Activated naive CD4-positive, alpha-beta T cell treated with anti-CD3 and anti-CD28 coated beads, Interleukin-2, amount 50 U/mL, for 72 hours (primary cell): ENCODE data around the gene GPRIN2. TPM values are rescaled to one million over a fixed set of nuclear protein-coding genes. Genes with fewer than 3 reads are reported as not detected.
"Not testable (repeated sequence)": the region's sequence is repeated elsewhere in the genome, so short reads cannot be mapped to it uniquely, and the experiment has no call there.

Experiments
- ATAC-seq, 2 donors: fragments of 150-1000 bp; cut with Tn5 transposase; 2 replicates each; pipeline ENCODE4 v1.10.0; 2021; ENCODE audit warnings: mild to moderate bottlenecking in 2 of 2, moderate library complexity in 2 of 2
- DNase-seq, 2 donors: peaks; one replicate each; pipeline ENCODE4 v3.0.0; 2021 to 2022; ENCODE audit warnings: low spot score in 2 of 2
- H3K27ac Mint-ChIP-seq, 2 donors: one replicate each; pipeline ENCODE4 v1.8.0; 2022; ENCODE audit warnings: mild to moderate bottlenecking in 2 of 2, mixed read lengths in 2 of 2
- H3K36me3 Mint-ChIP-seq, 2 donors: one replicate each; pipeline ENCODE4 v1.8.0; 2022; ENCODE audit warnings: mixed read lengths in 2 of 2
- H3K9me3 Mint-ChIP-seq, 2 donors: one replicate each; pipeline ENCODE4 v1.8.0; 2022; ENCODE audit warnings: mixed read lengths in 2 of 2
- total RNA-seq, 2 donors: library from RNA; stranded (reverse); gene quantifications; one replicate each; pipeline ENCODE4 v1.2.3, GENCODE V29; 2022

The GPRIN2 gene
- total RNA-seq, 2 donors from 2014 or later = not detected

GRCh38 chr10:46577624-46578473 is 21.4 kb upstream of the GPRIN2 start:
- not testable (repeated sequence) for ATAC-seq, H3K9me3 Mint-ChIP-seq, DNase-seq, H3K36me3 Mint-ChIP-seq, H3K27ac Mint-ChIP-seq

DNA sequence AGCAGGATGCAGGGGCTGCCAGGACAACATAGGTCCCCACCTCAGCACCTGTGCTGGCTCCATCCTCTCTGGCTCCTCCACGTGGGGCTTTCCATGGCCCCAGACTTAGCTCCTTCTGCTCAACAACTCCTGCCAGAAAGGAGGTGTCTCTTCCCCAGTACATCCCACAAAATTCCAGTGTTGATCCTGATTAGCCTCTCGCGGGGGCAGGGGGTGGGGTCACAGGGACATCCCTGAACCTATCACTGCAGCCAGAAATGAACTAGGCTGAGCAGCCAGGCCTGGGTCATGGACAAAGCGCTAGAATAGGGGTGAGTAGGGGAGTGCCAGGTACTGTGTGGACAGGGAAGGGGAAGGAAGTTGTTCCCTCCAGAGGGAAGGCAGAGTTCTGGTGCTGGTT is 17.4 kb upstream of the GPRIN2 start:
- not testable (repeated sequence) for H3K9me3 Mint-ChIP-seq, DNase-seq, ATAC-seq, H3K27ac Mint-ChIP-seq, H3K36me3 Mint-ChIP-seq

- ATAC-seq, DNase-seq, H3K9me3 Mint-ChIP-seq, H3K36me3 Mint-ChIP-seq, H3K27ac Mint-ChIP-seq: not testable (repeated sequence)
Observed at GRCh38 chr10:46573314-46573713, 16.9 kb upstream of the GPRIN2 start.

DNA sequence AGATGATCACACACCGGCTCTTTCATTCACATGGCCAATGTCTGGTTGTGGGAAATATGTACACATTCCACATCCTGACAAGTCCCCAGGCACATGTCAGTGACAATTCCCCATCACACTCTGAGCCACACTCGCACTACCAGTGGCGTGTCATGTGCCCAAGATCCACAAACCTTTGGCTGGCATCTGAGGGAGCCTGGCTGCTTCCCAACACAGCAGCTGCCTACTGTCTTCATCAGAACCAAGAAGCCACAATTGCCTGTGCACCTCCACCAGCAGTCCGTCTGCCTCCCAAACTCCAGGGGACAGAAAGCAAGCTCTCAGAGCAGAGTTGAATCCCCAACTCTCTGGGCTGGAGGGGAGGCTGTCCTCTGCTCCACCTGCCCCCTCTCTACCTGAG is 16.3 kb upstream of the GPRIN2 start:
- not testable (repeated sequence) for ATAC-seq, H3K36me3 Mint-ChIP-seq, H3K27ac Mint-ChIP-seq, H3K9me3 Mint-ChIP-seq, DNase-seq

DNA sequence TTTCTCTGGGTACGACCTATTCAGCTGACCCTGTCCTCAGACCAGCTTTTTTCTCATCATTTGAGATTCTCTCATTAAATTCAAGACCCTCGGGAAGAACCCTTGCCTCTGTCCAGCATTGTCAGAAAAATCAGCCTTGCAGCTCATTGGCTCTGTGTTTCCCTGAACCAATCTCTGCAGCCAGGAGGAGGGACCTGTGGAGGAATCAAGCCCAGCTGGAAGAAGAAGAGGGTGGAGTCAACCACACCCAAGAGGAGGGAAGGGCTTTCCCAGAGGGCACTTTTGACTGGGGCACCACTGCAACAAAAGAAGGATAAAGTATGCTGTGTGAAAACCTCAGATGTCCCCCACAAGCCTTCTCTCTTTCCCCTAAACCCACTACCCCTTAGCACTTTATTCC is 14.2 kb upstream of the GPRIN2 start:
- ATAC-seq, DNase-seq, H3K9me3 Mint-ChIP-seq, H3K27ac Mint-ChIP-seq, H3K36me3 Mint-ChIP-seq: not testable (repeated sequence)

DNA sequence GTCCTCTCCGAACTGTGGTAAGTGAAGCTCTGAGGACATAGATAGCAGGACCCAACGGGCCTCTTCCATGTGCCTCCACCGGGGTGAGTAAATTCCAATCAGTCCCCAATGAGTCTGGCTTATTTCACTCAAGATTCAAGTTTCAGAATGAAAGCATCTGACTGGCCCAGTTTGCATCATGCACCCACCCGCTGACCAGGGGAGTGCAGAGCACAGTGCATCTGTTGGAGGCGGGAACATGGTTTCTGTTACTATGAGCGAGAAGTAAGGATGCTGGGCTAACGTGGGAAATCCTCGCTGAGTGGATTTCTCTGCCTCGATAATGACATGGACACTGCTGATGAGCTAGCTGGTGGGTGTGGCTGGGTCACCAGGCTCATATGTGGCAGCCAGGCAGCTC is 10.7 kb upstream of the GPRIN2 start:
- ATAC-seq = not testable (repeated sequence)

DNA sequence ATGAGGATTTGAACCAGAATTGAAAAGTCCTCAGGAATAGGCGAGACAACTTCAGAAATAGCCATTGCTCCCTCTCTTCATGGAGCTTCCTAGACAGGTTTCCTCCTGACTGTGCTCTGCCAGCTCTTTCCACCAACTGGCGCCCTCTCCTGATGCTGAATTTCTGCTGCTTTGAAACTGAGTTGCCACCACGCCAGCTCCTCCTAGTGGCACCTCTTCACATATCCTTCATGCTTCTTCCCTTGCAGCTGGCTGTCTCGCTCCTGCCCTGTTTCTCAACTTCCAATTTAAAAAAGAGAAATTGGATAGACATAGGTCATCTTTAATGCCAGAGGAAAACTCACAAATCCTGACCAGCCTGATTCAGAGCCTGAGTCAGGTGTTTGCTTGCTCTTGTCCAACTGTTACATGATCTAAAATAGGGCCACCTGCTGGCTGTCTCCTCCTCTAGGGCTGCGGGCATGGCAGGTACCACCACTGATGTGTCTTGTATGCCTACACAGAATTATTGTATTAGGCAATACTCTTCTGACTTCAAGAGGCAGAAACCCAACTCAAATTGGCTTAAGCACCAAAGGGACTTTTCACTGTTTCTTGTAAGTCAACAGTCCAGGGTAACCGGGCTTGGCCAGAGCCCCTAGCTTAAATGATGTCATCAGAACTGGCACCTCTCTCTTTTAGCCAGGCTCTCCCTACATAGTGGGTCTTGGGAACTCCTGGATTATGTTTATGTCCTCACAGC is 9.3 kb upstream of the GPRIN2 start:
- not testable (repeated sequence) for H3K27ac Mint-ChIP-seq, H3K36me3 Mint-ChIP-seq, H3K9me3 Mint-ChIP-seq
- peak in 1 of 2 donors; percentile 51 for DNase-seq
- peak; percentile 76 to 86 for ATAC-seq

More for the DNA sequence above, 10.7 kb upstream of the GPRIN2 start:
- not testable (repeated sequence) for H3K27ac Mint-ChIP-seq, H3K9me3 Mint-ChIP-seq, DNase-seq, H3K36me3 Mint-ChIP-seq

- DNase-seq (peak in 1 of 2 donors; percentile 28), ATAC-seq (no peak)
- H3K9me3 Mint-ChIP-seq = no peaks in the 10 kb centered on the region
- no peak overlapping the region for H3K27ac Mint-ChIP-seq
- H3K36me3 Mint-ChIP-seq = no peaks in the 10 kb centered on the region
Observed at GRCh38 chr10:46560952-46561351, 4.5 kb upstream of the GPRIN2 start.

DNA sequence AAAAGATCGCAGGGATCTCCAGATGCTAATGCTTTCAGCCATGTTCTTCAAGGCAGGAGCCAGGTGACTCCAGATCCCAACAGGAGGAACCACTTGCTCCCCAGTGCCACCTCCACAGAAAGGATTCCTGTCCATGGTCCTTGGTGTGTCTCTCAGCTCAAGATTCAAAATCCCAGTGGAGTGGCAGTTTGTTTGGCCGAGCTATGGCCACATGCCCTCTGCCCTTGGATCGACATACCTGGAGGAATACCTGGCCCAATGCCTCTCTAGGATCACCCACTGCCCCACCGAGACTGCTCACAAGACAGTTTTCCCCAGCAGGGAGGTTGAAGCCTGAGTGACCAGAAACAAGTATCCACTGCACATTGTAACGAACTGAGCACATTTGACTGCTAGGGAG is 3.9 kb upstream of the GPRIN2 start:
- DNase-seq = peak in 1 of 2 donors; percentile 52
- no peak overlapping the region for H3K27ac Mint-ChIP-seq
- ATAC-seq = no peak

DNA sequence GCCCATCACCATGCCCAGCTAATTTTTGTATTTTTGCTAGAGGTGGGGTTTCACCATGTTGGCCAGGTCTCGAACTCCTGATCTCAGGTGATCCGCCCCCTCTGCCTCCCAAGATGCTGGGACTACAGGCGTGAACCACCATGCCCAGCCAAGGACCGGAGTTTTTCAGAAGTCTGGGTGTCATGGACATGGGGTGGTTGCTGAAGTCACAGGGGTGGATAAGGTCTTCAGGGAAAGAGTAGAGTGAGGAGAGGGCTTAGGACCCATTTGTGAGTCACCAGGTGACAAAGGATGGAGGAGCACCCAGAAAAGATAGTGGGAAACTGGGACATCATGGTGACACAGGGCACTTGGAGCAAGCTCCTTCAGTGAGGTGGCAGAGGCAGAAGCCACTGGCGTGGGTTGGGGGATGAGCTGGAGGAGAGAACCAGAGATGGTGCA is 2.8 kb upstream of the GPRIN2 start:
- Mint-ChIP-seq H3K36me3 (no peaks in the 10 kb centered on the region), H3K9me3 (no peaks in the 10 kb centered on the region), H3K27ac (no peak overlapping the region)
- DNase-seq = peak in 1 of 2 donors; percentile 50
- ATAC-seq = no peak

More for the DNA sequence above, 3.9 kb upstream of the GPRIN2 start:
- Mint-ChIP-seq H3K9me3 (no peaks in the 10 kb centered on the region), H3K36me3 (no peaks in the 10 kb centered on the region)

- no peak overlapping the region for H3K27ac Mint-ChIP-seq
- ATAC-seq (no peak), DNase-seq (peak; percentile 2 to 51)
- H3K36me3 Mint-ChIP-seq = no peaks in the 10 kb centered on the region
- no peaks in the 10 kb centered on the region for H3K9me3 Mint-ChIP-seq
Observed at GRCh38 chr10:46558392-46559185, 2.1 kb upstream of the GPRIN2 start.

DNA sequence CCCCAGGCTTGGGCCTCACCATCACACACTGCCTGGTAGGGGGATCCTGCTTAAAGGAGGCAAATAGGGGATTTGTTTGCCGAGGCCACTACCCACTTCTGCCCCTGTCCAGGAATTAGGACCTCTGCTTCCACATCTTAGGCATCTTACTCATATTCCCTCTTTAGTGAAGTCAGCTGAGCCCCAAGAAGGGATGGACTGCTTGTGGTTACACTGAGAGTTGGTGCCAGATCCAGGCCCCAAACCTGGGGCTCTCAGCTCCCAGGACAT is 1.6 kb upstream of the GPRIN2 start:
- H3K27ac Mint-ChIP-seq = no peak overlapping the region
- no peak for DNase-seq
- no peak for ATAC-seq
- no peaks in the 10 kb centered on the region for H3K9me3 Mint-ChIP-seq
- H3K36me3 Mint-ChIP-seq = no peaks in the 10 kb centered on the region

DNA sequence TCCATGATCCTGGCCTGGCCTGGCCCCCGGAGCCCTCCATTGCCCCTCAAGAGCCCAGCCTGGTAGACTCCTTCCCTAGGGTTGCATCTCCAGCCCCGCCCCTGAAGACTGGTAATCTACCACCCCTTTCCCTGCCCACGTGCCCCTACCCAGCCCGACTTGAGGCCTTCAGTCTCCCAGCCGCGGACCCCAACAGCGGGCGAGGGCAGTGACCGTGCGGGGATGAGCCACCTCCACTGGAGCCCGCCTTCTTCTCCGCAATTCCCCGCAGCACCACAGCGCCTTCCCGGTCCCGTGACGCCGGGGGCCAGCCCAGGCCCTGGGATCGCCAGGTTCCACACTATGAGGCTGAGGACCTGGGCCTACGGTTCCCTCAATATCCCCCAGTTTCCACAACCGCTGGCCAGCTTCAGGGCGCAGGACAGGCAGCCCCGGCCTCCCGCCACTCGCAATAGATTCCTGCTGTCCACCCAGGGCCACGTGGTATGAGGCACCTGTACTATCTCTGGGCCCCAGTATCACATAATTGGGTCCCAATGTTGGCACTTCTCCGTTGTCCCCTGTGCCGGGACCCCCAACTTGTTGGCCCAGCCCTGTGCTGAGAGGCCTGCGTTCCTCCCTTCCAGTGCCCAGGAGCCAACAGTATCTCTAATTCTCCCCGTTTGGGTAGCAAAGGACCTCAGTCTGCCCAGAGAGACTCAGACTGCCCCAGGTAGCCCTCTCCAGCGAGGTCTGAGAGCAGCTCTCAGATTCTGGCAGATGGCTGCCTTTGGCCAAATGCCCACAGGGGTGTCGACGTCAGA is 1.1 kb upstream of the GPRIN2 start:
- DNase-seq = peak; percentile 2 to 56
- no peaks in the 10 kb centered on the region for H3K9me3 Mint-ChIP-seq
- ATAC-seq = no peak
- no peaks in the 10 kb centered on the region for H3K36me3 Mint-ChIP-seq
- H3K27ac Mint-ChIP-seq = no peak overlapping the region

DNA sequence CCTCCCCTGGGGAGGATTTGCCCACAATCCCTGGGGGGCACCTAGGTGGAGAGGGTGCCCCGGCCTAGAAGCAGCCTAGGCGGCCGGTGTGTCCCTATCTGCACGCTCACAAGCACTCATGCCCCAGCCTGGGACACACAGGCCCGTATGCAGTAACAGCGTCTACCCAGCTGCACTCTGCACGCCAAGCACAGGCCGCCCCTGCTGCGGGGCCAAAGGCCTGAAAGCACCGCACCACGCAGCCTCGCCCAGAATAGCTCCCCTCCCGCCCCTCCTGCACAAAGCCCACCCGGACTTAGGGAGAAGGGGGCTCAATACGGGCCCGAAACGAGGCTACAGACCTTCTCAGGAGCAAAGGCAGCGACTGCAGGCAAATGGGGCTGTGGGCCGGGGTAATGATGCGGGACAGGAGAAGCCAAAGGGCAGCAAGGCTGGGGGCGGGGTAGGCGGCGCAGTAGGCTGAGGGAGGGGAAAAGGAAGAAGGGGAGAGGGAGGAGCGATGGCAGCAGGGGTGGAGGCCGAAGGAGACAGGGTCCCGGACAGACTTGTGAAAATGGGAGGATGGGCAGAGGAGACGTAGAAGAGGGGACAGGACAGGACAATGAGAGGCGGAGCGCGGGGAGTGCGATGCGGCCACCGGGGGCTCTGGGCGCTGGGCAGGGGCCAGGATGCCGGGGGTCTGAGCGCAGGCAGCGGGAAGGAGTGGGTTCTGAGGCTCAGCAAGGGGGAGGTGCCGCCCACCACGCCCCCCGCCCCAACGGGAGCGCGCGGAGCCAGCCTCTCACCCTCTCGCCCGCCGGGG is 544 bp downstream of the GPRIN2 start:
- no peak overlapping the region for H3K27ac Mint-ChIP-seq
- H3K9me3 Mint-ChIP-seq = no peaks in the 10 kb centered on the region
- peak in 1 of 2 donors; percentile 23 for ATAC-seq
- peak; percentile 3 to 51 for DNase-seq
- no peaks in the 10 kb centered on the region for H3K36me3 Mint-ChIP-seq

- Mint-ChIP-seq H3K9me3 (no peaks in the 10 kb centered on the region), H3K27ac (no peak overlapping the region), H3K36me3 (no peaks in the 10 kb centered on the region)
- ATAC-seq (no peak), DNase-seq (peak; percentile 5 to 47)
Observed at GRCh38 chr10:46555366-46555712, 1.1 kb downstream of the GPRIN2 start.
